HG03175 (cell line): ENCODE measurements around the gene LETMD1.
"Not testable (repeated sequence)": the region's sequence is repeated elsewhere in the genome, so short reads cannot be mapped to it uniquely, and the experiment has no call there.

Experiments
- ATAC-seq: cut with Tn5 transposase; IDR thresholded peaks from one replicate; pipeline ENCODE4 v1.9.1; 2021; ENCODE audit warnings: mild to moderate bottlenecking, moderate library complexity; ENCODE audit not compliant: unreplicated experiment

LETMD1 gene, protein sequence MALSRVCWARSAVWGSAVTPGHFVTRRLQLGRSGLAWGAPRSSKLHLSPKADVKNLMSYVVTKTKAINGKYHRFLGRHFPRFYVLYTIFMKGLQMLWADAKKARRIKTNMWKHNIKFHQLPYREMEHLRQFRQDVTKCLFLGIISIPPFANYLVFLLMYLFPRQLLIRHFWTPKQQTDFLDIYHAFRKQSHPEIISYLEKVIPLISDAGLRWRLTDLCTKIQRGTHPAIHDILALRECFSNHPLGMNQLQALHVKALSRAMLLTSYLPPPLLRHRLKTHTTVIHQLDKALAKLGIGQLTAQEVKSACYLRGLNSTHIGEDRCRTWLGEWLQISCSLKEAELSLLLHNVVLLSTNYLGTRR

DNA sequence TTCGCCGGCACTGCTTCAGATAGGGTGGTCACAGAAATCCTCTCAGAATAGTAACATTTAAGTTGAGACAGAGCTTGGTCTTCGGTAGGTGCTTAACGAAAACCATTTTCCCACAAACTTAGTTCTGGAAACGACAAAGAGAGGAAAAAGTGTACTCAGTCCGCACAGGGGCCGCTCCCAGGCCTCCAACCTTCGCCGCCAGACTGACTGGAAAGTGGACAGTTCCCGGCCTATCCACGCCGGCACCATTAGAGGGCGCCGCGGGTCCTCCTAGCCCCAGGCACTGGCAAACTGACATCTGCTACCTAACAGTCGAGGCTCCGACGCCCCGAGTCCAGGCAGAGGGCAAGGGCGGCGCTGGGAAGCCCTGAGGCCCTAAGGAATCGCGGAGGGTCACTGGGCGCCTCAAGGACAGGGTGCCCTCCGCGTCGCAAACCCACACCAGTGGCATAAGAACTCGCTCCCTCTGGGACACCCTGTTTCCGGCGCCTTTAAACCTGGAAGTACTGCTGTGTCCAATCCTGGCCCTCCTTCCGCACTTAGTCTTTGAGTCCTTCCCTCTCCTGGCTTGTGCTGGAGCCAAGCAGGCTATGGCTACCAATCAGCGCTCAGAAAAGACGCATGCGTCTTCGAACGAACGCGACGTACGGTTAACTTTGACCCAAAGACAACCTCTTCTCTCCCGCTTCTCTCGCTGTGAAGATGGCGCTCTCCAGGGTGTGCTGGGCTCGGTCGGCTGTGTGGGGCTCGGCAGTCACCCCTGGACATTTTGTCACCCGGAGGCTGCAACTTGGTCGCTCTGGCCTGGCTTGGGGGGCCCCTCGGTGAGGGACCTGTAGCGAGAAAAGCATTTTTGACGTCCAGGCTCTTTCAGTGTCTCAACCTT is at the start of gene LETMD1:
Gene LETMD1, plus strand, starts transcription at position 673 of the 886 bp plus-strand sequence. Its CDS starts 30 bp downstream, at position 703.
- ATAC-seq: peak; percentile 96

DNA sequence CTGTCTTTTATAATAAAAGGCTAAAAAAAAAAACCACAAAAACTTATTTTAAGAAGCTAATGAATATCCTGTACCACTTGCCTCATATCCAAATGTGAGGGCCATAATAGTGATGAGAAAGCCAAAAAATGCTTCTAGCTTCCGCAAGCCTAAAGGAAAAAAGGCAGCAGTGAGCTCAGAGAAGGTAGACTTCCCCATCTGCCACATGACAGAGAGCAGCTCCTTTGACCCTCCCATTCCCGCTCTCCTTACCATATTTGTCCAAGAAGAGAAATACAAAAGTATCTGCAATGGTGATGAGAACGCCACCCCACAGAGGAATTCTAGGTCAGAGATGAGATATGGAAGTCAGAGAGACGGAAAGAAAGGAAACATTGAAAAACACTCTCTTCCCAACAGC is 49.0 kb upstream of the LETMD1 start:
- no peak for ATAC-seq

DNA sequence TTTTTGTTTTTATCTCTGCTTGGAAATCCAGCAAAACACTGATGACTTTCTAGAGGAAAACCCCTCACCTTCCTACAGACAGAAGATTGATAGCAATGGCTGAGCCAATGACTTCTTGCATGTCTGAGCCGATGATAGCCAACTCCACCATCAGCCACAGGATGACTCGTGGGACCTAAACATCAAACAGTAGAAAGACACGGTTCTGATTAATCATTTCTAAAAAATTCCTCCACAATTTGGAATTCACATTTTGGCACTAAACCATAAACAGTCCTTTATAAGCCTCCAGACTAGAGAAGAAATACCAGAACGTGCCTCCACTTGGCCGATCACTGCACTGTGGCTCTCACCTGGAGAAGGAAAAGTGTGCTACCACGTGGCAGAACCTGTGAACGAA is 47.9 kb upstream of the LETMD1 start:
- no peak for ATAC-seq

DNA sequence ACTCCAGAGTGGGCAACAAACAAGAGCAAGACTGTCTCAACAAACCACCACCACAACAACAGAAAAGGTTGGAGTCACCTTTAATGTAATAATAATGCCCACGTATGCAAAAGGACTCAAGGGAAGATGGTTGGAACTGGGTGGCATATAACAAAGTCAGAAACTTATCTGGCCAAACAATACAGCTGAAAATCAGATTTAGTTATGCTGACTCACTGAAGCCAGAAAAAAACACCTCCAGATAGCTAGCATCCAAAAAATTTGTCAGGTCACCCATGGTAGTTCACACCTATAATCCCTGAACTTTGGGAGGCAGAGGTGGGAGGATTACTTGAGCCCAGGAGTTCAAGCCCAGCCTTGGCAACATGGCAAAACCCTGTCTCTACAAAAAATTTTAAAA is 46.3 kb upstream of the LETMD1 start:
- no peak for ATAC-seq

DNA sequence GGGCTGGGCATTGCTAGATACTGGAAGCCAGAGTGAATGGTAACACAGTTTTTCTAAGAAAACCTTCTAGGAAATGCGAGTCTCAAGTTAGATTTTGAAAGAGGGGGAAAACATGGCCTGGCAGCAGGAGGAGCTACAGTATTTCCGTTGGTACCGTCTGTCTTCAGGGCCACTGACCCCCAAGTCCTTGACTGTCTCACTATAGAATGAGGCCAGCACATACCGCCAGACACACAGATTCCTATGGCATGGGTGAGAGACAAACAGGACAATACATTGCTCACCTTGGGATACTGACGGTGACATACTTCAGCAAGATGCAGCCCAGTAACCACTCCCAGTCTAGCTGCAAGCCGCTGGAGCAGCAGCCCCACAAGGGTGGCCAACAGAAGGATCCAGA is 43.6 kb upstream of the LETMD1 start:
- no peak for ATAC-seq

DNA sequence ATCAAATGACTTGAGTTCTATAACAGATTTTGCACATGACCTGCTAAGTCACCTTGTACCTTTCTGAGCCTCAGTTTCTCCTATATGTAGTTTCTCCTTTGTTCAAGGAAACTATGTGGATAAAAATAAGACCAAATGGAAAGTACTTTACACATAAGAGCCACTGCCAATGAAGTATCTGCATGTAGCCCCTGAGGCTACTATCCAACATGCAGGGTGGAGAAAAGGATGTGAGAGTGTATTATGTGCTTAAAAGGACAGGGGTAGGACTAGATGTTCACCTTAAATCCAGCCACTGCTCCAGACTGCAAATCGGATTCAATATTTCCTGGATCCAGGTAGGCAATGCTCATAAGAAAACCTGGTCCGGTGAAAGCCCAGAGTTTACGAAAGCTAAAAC is 43.1 kb upstream of the LETMD1 start:
- ATAC-seq: no peak

DNA sequence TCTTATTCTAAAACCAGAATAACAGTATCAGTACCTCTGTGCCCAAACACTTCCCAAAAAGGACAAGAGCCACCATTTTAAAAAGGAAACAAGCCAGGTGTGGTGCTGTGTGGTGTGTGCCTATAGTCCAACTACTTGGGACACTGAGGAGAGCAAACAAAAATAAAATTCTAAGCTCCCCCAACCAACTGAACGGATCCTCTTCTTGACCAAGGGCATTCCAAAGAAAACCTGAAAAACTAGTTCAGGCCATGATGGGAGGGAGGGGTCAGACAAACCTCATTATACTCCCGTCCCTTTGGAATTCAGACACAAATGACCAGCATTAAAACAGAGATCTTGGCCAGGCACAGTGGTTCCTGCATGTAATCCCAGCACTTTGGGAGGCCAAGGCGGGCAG is 42.5 kb upstream of the LETMD1 start:
- ATAC-seq: no peak

DNA sequence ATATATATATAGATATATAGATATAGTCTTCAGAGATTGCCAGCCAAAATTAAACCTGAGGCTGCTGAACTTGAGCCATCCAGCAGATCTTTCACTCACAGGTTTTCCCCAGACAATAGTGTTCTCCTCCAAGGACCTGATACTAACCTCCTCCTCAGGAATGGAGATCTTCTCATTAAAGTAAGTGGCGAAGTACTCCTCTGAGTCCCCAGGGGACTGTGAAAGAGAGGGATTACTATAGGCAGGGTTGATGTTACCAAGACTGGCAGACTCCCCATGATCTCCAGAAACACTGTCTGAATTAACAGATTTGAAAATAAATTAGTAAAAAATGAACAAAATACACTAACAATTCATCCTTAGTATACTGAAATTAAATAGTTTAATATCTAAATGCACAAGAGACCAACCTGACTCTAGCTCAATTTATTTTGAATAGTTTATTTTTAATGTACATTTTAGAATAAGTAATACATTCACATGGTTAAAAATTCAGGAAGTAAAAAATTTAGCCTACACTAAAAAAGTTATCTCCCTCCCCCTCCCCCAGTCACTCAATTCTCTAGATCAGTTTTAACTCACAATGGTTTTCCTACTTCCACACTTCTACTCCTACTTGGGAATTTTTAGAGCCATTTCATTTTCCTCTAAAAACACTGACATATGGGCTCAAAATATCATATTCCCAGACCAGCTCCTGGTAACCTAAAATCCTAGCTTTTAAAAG is 39.6 kb upstream of the LETMD1 start:
- ATAC-seq: no peak

DNA sequence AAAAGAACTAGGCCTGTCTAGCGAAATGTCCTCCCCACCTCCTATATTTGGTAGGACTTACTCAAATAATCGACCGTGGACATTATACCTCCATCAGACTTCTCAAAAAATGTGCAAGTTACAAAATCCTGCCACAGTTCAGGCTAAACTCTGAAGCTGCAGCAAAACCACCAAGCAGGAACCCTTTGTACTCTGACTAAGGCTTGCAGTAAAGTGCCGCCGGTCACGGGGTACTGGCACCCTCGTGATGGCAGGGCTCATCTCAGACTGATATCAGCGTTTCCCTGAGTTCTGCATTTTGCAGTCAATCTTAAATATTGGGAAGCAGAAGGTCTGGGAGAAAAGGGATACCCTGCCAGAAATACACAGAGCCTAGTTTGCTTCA is 39.1 kb upstream of the LETMD1 start:
- ATAC-seq: no peak

DNA sequence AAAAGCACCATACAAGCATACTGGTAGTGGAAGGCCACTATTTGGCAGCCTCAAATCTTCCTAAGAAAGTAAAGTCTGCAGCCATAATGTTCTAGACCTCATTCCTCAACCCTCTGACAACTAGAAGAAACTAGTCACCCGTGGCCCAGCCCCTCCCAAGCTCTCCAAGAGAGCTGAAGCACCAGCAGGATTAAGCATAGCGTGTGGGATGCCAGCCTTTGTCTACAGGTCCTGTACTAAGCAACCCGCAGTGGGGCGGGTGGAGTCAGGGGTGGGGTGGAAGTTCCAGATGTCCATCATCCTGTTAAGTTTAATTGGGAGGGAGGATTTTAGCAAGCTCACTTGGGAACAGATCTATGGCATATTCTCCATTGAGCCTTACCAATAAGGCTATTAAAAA is 36.2 kb upstream of the LETMD1 start:
- no peak for ATAC-seq

DNA sequence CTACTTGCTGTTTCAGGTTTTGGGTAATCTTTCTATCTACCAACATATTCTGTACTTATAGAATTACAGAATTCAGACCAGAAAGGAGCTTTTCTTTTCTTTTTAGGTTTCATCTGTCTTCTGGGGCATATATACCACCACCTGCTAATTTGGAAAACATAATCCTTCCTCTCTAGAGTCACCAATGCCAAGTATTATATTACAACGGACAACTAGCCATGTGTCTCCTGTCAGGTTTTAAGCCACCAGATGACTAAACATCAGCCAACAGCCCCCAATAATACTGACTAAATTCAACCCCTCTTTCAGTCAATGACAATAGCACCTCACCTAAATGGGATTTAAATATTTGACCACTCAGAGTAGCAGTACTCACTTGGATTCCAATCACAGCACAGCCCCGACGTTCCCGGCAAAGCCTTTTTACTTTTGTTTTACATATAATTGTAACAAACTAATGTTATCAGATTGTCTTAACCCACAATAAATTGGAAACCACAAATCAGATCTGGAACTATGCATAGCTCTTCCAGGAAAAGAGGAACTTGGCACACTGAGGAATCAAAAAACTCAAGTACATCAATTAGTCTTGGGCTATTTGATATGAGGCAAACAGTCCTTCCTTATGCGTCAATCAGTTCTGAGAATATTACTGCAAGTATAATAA is 35.4 kb upstream of the LETMD1 start:
- ATAC-seq: no peak

DNA sequence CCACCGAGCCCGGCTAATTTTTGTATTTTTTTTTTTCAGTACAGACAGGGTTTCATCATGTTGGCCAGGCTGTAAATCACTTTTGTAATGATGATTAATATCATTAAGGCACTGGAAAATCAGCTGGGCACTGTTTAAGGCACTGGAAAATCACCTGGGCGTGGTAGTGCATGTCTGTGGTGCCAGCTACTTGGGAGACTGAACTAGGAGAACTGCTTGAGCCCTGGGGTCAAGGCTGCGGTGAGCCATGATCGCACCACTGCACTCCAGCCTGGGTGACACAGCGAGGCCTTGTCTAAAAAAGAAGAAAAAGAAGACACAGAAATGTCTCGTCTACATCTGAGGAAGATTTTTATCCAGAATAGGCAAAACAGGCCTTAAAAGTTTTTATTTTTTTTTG is 34.7 kb upstream of the LETMD1 start:
- ATAC-seq: no peak

DNA sequence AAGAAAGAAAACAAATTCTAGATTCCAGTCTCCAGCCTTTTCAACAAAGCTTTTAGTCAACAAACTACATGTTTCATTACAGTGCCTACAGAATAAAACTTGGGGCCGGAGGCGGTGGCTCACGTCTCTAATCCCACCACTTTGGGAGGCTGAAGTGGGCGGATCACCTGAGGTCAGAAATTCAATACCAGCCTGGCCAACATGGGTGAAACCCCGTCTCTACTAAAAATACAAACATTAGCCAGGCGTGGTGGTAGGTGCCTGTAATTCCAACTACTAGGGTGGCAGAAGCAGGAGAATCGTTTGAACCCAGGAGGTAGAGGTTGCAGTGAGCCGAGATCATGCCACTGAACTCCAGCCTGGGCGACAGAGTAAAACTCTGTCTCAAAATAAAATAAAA is 33.7 kb upstream of the LETMD1 start:
- not testable (repeated sequence) for ATAC-seq

DNA sequence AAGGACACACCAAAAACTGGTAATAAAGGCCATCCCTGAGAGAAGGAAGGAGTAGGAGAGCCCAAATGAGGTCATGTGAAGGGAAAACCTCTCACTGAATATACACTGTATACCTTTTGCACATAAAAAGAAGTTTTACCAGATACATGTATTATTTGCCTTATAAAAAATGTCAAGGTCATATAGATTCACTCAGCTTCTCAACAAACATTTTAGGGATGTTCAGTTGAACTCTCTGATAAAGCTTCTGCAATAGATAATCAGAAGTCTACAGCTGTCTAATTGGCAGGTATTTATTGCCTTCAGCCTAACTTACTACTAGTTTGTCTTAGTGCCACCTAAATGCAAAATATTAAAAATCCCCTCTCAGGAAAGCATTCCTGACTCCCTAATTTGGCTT is 30.7 kb upstream of the LETMD1 start:
- no peak for ATAC-seq

DNA sequence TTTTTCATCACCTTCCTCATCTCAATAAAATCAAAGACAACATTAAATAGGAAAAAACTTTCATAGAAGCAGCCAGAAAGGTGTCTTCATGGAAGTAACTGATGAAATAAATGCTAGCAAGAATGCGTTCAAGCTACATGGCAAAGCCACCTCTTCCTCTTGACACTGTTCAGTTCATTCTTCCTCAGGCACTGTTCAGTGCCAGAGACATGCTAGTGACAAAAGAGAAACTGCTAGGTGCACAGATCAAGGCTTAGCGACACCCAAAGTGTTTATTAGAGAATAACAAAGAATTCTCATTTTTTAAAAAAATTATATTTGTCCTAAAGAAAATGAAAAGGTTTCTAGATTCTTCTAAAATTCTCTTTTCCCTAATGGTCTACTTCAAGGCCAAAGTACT is 29.2 kb upstream of the LETMD1 start:
- no peak for ATAC-seq

DNA sequence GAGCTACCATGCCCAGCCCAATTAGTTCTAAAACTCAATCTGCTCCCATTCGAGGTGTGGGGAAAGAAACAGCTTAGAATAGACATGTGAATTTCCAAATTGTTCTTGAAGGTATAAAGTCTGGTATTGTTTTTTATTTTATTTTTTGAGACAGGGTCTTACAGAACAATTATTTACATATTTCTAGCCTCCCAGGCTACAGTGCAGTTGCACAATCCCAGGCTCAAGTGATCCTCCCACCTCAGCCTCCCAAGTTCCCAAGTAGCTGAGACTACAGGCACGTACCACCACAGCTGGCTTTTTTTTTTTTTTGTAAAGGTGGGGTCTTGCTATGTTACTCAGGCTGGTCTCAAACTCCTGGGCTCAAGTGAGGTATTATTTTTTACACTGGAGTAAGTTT is 28.2 kb upstream of the LETMD1 start:
- no peak for ATAC-seq

DNA sequence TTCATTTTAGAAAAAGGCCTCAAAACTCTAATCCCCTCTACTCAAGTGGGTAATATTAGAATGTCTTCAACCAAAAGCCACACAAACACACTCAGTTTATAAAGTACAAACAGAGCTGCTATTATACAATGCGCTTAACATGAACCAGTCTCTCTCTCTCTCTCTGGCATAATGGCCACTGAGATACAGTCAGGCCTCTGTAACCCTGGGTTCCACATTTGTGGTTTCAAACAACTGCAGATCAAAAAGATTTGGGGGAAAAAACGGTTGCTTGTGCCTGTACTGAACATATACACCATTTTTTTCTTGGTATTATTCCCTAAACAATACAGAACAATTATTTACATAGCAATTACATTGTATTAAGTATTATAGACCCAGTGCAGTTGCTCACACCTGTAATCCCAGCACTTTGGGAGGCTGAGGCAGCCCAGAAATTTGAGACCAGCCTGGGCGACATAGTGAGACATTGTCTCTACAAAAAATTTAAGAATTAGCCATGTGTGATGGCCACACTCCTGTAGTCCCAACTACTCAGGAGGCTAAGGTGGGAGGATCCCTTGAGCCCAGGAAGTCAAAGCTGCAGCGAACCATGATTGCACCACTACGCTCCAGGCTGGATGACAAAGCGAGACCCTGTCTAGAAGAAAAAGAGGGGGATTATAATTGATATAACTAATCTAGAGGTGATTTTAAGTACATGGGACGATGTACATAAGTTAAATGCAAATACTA is 27.5 kb upstream of the LETMD1 start:
- no peak for ATAC-seq

DNA sequence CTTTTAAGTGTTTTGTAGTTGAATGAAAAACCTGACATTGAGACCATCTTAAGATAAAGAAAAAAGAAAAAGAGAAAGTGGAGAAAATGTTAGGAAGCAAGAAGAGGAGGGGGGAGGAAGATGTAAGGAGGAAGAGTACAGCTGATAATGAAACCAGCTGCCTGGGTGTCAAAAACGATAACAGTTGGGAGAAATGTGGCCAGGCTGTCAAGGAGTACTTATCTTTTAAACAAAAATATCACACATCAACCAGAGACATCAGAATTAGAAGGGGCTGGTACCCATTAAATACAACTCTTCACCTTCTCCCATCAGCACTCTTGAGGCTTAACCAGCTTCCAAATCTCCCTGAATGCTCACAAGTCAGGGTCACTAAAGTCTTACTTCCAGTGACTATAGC is 26.4 kb upstream of the LETMD1 start:
- ATAC-seq: no peak

DNA sequence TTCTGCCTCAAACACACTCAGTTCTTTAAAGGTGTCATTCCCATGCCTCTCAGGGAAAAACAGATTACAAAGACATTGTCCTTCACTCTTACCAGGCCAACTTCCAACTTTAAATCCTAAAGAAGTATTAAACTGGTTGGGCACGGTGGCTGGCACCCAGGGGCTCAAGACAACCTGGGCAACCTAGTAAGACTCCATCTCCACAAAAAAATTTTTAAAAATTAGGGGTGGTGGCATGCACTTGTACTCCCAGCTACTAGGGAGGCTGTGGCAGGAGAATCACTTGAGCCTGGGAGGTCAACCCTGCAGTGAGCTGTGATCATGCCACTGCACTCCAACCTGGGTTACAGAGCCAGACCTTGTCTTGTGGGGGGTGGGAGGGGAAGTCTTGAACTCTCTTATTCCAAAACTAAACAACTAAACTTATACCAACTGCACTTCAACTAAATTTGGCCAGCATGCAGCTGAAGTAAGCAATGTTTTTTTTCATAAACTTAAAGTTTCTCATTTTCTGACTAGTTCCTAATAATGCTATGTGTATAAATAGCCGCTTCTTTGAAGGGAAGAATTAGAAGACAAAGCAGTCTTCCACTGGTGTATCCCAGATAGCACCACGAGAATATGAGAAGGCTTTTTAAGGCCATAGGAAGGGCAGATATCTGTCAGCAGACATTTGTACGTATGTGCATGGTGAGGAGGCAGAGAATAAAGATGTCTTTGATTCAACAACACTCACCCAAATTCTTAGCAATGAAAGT is 24.3 kb upstream of the LETMD1 start:
- no peak for ATAC-seq
